Keratinocyte (primary cell): ENCODE results near the gene TXNRD2. TPM values are rescaled to one million over a fixed set of nuclear protein-coding genes. Genes with fewer than 3 reads are reported as not detected.

Experiments used
- DNase-seq: peaks from one replicate; pipeline ENCODE4 v3.0.0-alpha.2; 2011; ENCODE audit warnings: low read depth, missing footprints, low spot score
- FAIRE-seq: peaks from 2 replicates; lab custom pipeline; 2011; peaks lifted over from hg19 to GRCh38; lab: Jason Lieb, UNC
- H2AFZ ChIP-seq: 2 replicates; pipeline ENCODE4 v1.6.0; 2012; ENCODE audit warnings: low read length, control low read depth, inconsistent platforms; ENCODE audit not compliant: control insufficient read depth
- H3K27ac ChIP-seq: 2 replicates; pipeline ENCODE4 v1.5.1; 2011; ENCODE audit warnings: low read length; ENCODE audit not compliant: control insufficient read depth, insufficient read depth
- H3K27me3 ChIP-seq: 3 replicates; pipeline ENCODE4 v1.6.0; 2011; ENCODE audit warnings: low read length; ENCODE audit not compliant: control insufficient read depth, insufficient read depth; ENCODE audit errors: extremely low read depth
- H3K36me3 ChIP-seq, 2 experiments: 2 replicates in 1 of 2; 3 replicates in 1 of 2; pipeline ENCODE4 v1.5.1; 2011; ENCODE audit warnings: low read length in 2 of 2, mild to moderate bottlenecking in 1 of 2; ENCODE audit not compliant: control insufficient read depth in 2 of 2, insufficient read depth in 2 of 2; ENCODE audit errors: extremely low read depth in 1 of 2
- H3K4me1 ChIP-seq: 3 replicates; pipeline ENCODE4 v1.5.1; 2011; ENCODE audit warnings: low read length; ENCODE audit not compliant: control insufficient read depth, insufficient read depth; ENCODE audit errors: extremely low read depth
- H3K4me2 ChIP-seq: 3 replicates; pipeline ENCODE4 v1.6.0; 2011; ENCODE audit warnings: low read depth, low read length; ENCODE audit not compliant: control insufficient read depth, insufficient read depth; ENCODE audit errors: extremely low read depth
- H3K4me3 ChIP-seq, 3 experiments: fragments of 200-600 bp in 1 of 3; sonication (generic) in 1 of 3; 2 replicates in 2 of 3; 3 replicates in 1 of 3; pipeline ENCODE4 v1.5.1; 2011 to 2016; ENCODE audit warnings: low read length in 3 of 3, mild to moderate bottlenecking in 3 of 3, control low read depth in 2 of 3, inconsistent platforms in 1 of 3, low read depth in 1 of 3, mixed read lengths in 1 of 3, mixed run types in 1 of 3, moderate library complexity in 1 of 3; ENCODE audit not compliant: control insufficient read depth in 2 of 3, insufficient read depth in 2 of 3; ENCODE audit errors: extremely low read depth in 1 of 3
- H3K79me2 ChIP-seq: 2 replicates; pipeline ENCODE4 v1.6.0; 2012; ENCODE audit warnings: low read length; ENCODE audit not compliant: control insufficient read depth, insufficient read depth
- H3K9ac ChIP-seq: 3 replicates; pipeline ENCODE4 v1.6.0; 2011; ENCODE audit warnings: low read length; ENCODE audit not compliant: control insufficient read depth, insufficient read depth; ENCODE audit errors: extremely low read depth
- H3K9me1 ChIP-seq: 3 replicates; pipeline ENCODE4 v1.6.0; 2011; ENCODE audit warnings: low read length; ENCODE audit not compliant: control insufficient read depth, insufficient read depth; ENCODE audit errors: extremely low read depth
- H3K9me3 ChIP-seq: 2 replicates; pipeline ENCODE4 v1.5.1; 2012; ENCODE audit warnings: low read depth, low read length; ENCODE audit not compliant: control insufficient read depth
- H4K20me1 ChIP-seq: 3 replicates; pipeline ENCODE4 v1.6.0; 2011; ENCODE audit warnings: low read length; ENCODE audit not compliant: control insufficient read depth, insufficient read depth; ENCODE audit errors: extremely low read depth
- EZH2 ChIP-seq: IDR thresholded peaks from one replicate; pipeline ENCODE4 v1.6.1; 2012; ENCODE audit warnings: inconsistent platforms, mild to moderate bottlenecking, low read length, moderate library complexity
- dilution Hi-C: fragments of 300-500 bp; cut with MboI; formaldehyde crosslinking; loops from one replicate; pipeline ENCODE4 v1.7.0; 2020; ENCODE audit warnings: low sequenced_read_pairs; ENCODE audit not compliant: extremely low pct_ligation_motif_present
- polyA plus RNA-seq, 5 experiments: library from polyadenylated mRNA; depleted of rRNA in 3 of 5; stranded (reverse) in 3 of 5; stranded (forward) in 1 of 5; unstranded in 1 of 5; fragments of >200 nt; gene quantifications; 1 replicate in 1 of 5; 2 replicates in 3 of 5; 3 replicates in 1 of 5; pipeline versions ENCODE4 v1.2.1 to v1.2.3, GENCODE V29; 2011 to 2012; ENCODE audit warnings: missing spikeins in 2 of 5, low read depth in 1 of 5, low replicate concordance in 1 of 5
- TF ChIP-seq, protein P1 (sequence below), 3 experiments: IDR thresholded peaks in 1 of 3; conservative IDR thresholded peaks in 1 of 3; optimal IDR thresholded peaks in 1 of 3; 2 replicates in 2 of 3; 3 replicates in 1 of 3; pipeline versions ENCODE3 to v1.5.1; 2011; ENCODE audit warnings: low read length in 3 of 3, mild to moderate bottlenecking in 3 of 3, moderate library complexity in 2 of 3, control low read depth in 1 of 3, inconsistent platforms in 1 of 3; ENCODE audit not compliant: insufficient read depth in 2 of 3; ENCODE audit errors: extremely low read depth in 1 of 3

The TXNRD2 gene
- polyA plus RNA-seq, 1 donor (not counting 4 experiments of a cell fraction or from before 2014, with no cell fraction given) = 16.0 TPM

DNA sequence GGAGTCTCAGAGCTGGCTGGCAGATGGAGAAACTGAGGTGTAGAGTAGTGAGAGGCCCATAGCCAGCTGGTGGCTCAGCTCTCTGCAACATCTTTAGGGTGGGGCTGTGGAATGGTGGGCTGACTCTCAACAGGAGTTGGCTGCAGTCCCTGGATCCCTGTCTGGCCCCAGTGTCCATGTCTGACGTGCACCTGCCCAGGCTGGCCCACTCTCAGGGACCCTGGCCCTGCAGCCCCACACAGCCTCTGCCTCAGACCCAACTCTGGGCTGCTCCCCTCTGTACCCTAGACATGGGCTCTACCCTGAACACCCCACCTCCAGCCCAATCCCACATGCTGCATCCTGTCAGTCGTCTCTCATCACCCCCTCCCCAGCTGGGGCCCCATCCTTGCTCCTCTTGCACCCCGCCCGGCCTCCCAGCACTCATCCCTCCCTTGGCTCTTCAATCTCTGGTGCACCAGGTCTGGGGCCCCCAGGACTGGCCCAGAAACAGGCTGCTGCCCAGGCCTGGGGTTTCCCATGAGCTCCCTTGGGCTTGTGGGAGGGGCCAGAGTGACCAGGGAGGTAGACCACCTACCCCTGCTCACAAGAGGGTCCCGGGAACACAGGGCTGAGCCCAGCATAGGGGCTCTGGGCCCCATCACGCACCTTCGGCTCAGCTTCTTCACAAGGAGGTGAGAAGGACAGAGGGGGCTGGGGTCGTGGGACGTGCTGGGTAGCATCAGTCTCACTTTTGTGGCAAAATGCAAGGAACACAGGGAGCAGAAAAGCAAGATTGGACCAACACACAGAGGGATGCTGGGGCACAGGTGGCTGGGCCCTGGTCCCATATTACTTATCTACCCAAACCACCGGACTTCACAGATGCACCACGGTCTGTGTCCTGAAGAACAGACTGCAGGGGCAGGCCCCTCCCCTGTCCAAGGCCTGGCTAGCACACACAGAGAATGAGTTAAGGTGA is 43.5 kb upstream of the TXNRD2 start:
- Histone ChIP-seq H3K79me2 (no peaks in the 10 kb centered on the region), H3K9me1 (peaks cover 5% of the 10 kb centered on the region), H3K4me1 (peaks cover 39% of the 10 kb centered on the region), H3K27me3 (no peaks in the 10 kb centered on the region), H4K20me1 (no peaks in the 10 kb centered on the region), H3K27ac (peak overlapping the region; percentile 65), H2AFZ (no peak overlapping the region), H3K4me3 (peak overlapping the region in 1 of 3 experiments; percentile 11), H3K36me3 (no peaks in the 10 kb centered on the region), H3K4me2 (peak overlapping the region; percentile 90), H3K9ac (no peak overlapping the region), H3K9me3 (no peaks in the 10 kb centered on the region)
- dilution Hi-C loops = no loop called here
- DNase-seq = no peak
- TF ChIP-seq, protein P1, sequence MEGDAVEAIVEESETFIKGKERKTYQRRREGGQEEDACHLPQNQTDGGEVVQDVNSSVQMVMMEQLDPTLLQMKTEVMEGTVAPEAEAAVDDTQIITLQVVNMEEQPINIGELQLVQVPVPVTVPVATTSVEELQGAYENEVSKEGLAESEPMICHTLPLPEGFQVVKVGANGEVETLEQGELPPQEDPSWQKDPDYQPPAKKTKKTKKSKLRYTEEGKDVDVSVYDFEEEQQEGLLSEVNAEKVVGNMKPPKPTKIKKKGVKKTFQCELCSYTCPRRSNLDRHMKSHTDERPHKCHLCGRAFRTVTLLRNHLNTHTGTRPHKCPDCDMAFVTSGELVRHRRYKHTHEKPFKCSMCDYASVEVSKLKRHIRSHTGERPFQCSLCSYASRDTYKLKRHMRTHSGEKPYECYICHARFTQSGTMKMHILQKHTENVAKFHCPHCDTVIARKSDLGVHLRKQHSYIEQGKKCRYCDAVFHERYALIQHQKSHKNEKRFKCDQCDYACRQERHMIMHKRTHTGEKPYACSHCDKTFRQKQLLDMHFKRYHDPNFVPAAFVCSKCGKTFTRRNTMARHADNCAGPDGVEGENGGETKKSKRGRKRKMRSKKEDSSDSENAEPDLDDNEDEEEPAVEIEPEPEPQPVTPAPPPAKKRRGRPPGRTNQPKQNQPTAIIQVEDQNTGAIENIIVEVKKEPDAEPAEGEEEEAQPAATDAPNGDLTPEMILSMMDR (optimal IDR thresholded peaks at IDR 0.05 in 1 of 3, IDR thresholded peaks at IDR 0.05 in 1 of 3, conservative IDR thresholded peaks at IDR 0.05 in 1 of 3; ENCODE audit: extremely low read depth in 1 of 3, insufficient read depth in 2 of 3, low read length in 3 of 3) = no peak
- TF ChIP-seq EZH2 = no peak
- FAIRE-seq = no peak

DNA sequence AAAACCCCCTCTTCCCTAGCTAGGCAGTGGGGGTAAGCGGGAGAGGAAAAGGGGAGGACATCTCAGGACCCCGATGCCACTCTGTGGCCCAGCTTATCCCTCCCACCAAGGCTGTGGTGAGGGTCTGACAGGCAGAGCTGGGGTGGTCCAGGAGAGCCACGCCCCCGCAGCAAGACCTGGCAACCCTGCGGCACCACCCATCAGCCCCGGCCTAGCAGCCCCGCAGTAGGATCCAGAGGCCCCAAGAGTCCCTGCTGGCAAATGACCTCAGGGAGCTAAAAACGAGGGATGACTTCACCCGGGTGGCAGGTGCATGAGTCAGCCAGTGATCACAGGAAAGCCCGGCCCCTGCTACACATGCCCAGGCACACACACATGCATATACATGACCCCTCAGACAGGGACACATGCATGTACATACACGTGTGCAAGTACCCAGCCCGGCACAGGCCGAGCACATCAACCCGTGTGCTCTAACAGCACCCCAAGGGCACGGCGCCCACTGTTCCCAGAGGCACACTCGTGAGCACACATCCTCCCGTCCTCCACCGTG is 42.7 kb upstream of the TXNRD2 start:
- dilution Hi-C loops = no loop called here
- peaks cover 5% of the 10 kb centered on the region for H3K9me1 ChIP-seq
- no peaks in the 10 kb centered on the region for H3K79me2 ChIP-seq
- H3K27ac ChIP-seq = peak overlapping the region; percentile 65
- TF ChIP-seq EZH2 = no peak
- TF ChIP-seq, protein P1 (optimal IDR thresholded peaks at IDR 0.05 in 1 of 3, IDR thresholded peaks at IDR 0.05 in 1 of 3, conservative IDR thresholded peaks at IDR 0.05 in 1 of 3; ENCODE audit: extremely low read depth in 1 of 3, insufficient read depth in 2 of 3, low read length in 3 of 3) = no peak
- H4K20me1 ChIP-seq = no peaks in the 10 kb centered on the region
- no peak overlapping the region for H2AFZ ChIP-seq
- H3K9me3 ChIP-seq = no peaks in the 10 kb centered on the region
- FAIRE-seq (peak; percentile 96), DNase-seq (peak; percentile 92)
- peak overlapping the region in 1 of 3 experiments; percentile 11 for H3K4me3 ChIP-seq
- H3K36me3 ChIP-seq = no peaks in the 10 kb centered on the region
- H3K9ac ChIP-seq = peak overlapping the region; percentile 62
- H3K27me3 ChIP-seq = no peaks in the 10 kb centered on the region
- peak overlapping the region; percentile 60 for H3K4me2 ChIP-seq
- H3K4me1 ChIP-seq = peaks cover 39% of the 10 kb centered on the region
